Peyer's patch (tissue), 4 donors: Measurements from ENCODE around the gene SFI1. TPM values are rescaled to one million over a fixed set of nuclear protein-coding genes. Genes with fewer than 3 reads are reported as not detected.

ENCODE experiments used
- DNase-seq, 3 donors: peaks; one replicate each; pipeline ENCODE4 v3.0.0-alpha.2; 2017 to 2019
- H3K27ac ChIP-seq, 4 donors: fragments of 200-600 bp; sonication (generic); one replicate each; pipeline ENCODE4 v1.5.1; 2016 to 2019
- H3K27me3 ChIP-seq, 2 donors: fragments of 200-600 bp; sonication (generic); one replicate each; pipeline ENCODE4 v1.5.1; 2019
- H3K36me3 ChIP-seq, 3 donors: fragments of 200-600 bp; sonication (generic); one replicate each; pipeline ENCODE4 v1.5.1; 2016 to 2019
- H3K4me1 ChIP-seq, 4 donors: fragments of 200-600 bp; sonication (generic); one replicate each; pipeline ENCODE4 v1.5.1; 2016 to 2019
- H3K4me3 ChIP-seq, 4 donors: fragments of 200-600 bp; sonication (generic); 1 replicate in 3 of 4; 2 replicates in 1 of 4; pipeline ENCODE4 v1.5.1; 2016 to 2019; ENCODE audit warnings: mild to moderate bottlenecking in 1 of 4
- H3K9me3 ChIP-seq, 4 donors: fragments of 200-600 bp; sonication (generic); one replicate each; pipeline ENCODE4 v1.5.1; 2016 to 2019; ENCODE audit warnings: mild to moderate bottlenecking in 1 of 4
- CTCF ChIP-seq, 6 experiments: fragments of 450-650 bp in 4 of 6; fragments of 200-600 bp in 2 of 6; sonication (generic) in 1 of 6; IDR thresholded peaks; one replicate each; pipeline ENCODE4 v1.5.1; 2017 to 2019; ENCODE audit warnings: antibody characterized with exemption in 6 of 6, mild to moderate bottlenecking in 3 of 6, moderate library complexity in 1 of 6
- POLR2A ChIP-seq, 2 donors: fragments of 450-650 bp; IDR thresholded peaks; one replicate each; pipeline ENCODE4 v1.5.1; 2017; ENCODE audit warnings: antibody characterized with exemption in 2 of 2, mild to moderate bottlenecking in 2 of 2, moderate library complexity in 2 of 2
- total RNA-seq, 4 donors: library from RNA; depleted of rRNA; stranded (reverse); fragments of >200 nt; gene quantifications; one replicate each; pipeline ENCODE4 v1.1.0, GENCODE V29; 2016

SFI1 gene
- total RNA-seq, 4 donors from 2014 or later = 124 to 307 (median 198) TPM

- peak; percentile 83 to 96 (median 96) for DNase-seq
- H3K36me3 ChIP-seq = no peaks in the 10 kb centered on the region
- no peaks in the 10 kb centered on the region for H3K9me3 ChIP-seq
- TF ChIP-seq CTCF (IDR thresholded peaks at IDR 0.05) (no peak), POLR2A (IDR thresholded peaks at IDR 0.05) (peak in 1 of 2 donors; percentile 9)
- H3K4me3 ChIP-seq = peak overlapping the region; percentile 54 to 74 (median 66)
- no peaks in the 10 kb centered on the region for H3K27me3 ChIP-seq
- peaks cover 0 to 51% (median 16%) of the 10 kb centered on the region in 4 donors for H3K4me1 ChIP-seq
- peak overlapping the region; percentile 68 to 90 (median 86) for H3K27ac ChIP-seq
Observed at GRCh38 chr22:31630331-31631329, 134.3 kb downstream of the SFI1 start.

- no peaks in the 10 kb centered on the region for H3K9me3 ChIP-seq
- H3K27me3 ChIP-seq = no peaks in the 10 kb centered on the region
- no peaks in the 10 kb centered on the region for H3K36me3 ChIP-seq
- no peak for DNase-seq
- peak overlapping the region in 3 of 4 donors; percentile 64 to 74 (median 69) for H3K4me3 ChIP-seq
- TF ChIP-seq CTCF (IDR thresholded peaks at IDR 0.05) (no peak), POLR2A (IDR thresholded peaks at IDR 0.05) (no peak)
- peak overlapping the region; percentile 68 to 90 (median 86) for H3K27ac ChIP-seq
- peaks cover 0 to 43% (median 16%) of the 10 kb centered on the region in 4 donors for H3K4me1 ChIP-seq
Observed at GRCh38 chr22:31631436-31631835, 135.1 kb downstream of the SFI1 start.

DNA sequence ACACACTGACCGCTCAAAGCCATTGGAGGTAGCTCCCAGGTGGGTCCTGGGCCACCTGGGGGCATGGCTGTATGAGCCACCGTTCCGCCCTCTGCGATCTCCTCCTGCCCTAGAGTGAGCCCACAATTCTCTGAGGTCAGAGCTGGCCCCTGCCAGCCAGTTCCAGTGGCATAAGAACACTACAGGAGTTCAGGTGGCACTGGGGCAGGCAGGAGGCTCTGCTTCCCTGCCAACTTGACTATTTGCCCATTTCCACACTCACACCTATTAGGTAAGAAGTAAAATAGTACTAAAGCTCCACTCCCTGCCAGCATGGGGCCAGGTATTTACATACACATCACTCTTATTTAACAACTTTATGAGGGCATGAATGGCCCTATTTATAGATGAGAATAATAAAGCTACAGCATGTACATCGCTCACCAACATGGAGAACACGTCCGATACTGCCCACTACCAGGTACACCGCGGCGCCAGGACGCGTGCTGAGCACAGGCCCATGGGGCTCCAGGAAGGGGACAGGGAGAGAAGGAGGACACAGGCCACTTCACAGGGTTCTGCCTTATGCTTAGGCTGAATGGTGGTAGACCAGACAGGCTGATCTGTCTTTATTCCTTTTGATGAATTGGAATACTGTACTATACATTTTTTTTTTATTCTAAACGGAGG lies 139.4 kb downstream of the SFI1 start:
- Histone ChIP-seq H3K27me3 (no peaks in the 10 kb centered on the region), H3K4me1 (peaks cover 0 to 30% (median 20%) of the 10 kb centered on the region in 4 donors), H3K4me3 (no peak overlapping the region), H3K9me3 (no peaks in the 10 kb centered on the region), H3K27ac (peak overlapping the region in 1 of 4 donors; percentile 8), H3K36me3 (no peaks in the 10 kb centered on the region)
- DNase-seq = no peak
- TF ChIP-seq CTCF (IDR thresholded peaks at IDR 0.05) (no peak), POLR2A (IDR thresholded peaks at IDR 0.05) (no peak)

GRCh38 chr22:31637447-31637890 lies 141.1 kb downstream of the SFI1 start:
- Histone ChIP-seq H3K27me3 (no peaks in the 10 kb centered on the region), H3K9me3 (no peaks in the 10 kb centered on the region), H3K4me1 (peaks cover 0 to 26% (median 12%) of the 10 kb centered on the region in 4 donors), H3K4me3 (peak overlapping the region in 2 of 4 donors; percentile 29 to 31), H3K27ac (peak overlapping the region; percentile 48 to 76 (median 73)), H3K36me3 (no peaks in the 10 kb centered on the region)
- TF ChIP-seq POLR2A (IDR thresholded peaks at IDR 0.05) (peak in 1 of 2 donors; percentile 20), CTCF (IDR thresholded peaks at IDR 0.05) (peak in 2 of 6 experiments; percentile 1 to 4)
- DNase-seq = peak in 2 of 3 donors; percentile 71 to 73

- Histone ChIP-seq H3K36me3 (no peaks in the 10 kb centered on the region), H3K27ac (peak overlapping the region; percentile 48 to 76 (median 73)), H3K9me3 (no peaks in the 10 kb centered on the region), H3K27me3 (no peaks in the 10 kb centered on the region), H3K4me3 (peak overlapping the region in 2 of 4 donors; percentile 29 to 31), H3K4me1 (peaks cover 0 to 26% (median 12%) of the 10 kb centered on the region in 4 donors)
- TF ChIP-seq POLR2A (IDR thresholded peaks at IDR 0.05) (no peak), CTCF (IDR thresholded peaks at IDR 0.05) (no peak)
- peak in 2 of 3 donors; percentile 67 to 76 for DNase-seq
Observed at GRCh38 chr22:31637891-31638618, 141.7 kb downstream of the SFI1 start.
